Fibroblast of skin of left quadriceps (primary cell): ENCODE results near the gene ADCY7.

Source experiments
- DNase-seq, 2 experiments: peaks; one replicate each; pipeline ENCODE4 v3.0.0-alpha.2; 2013; ENCODE audit warnings: low read depth in 2 of 2

ADCY7 gene

DNA sequence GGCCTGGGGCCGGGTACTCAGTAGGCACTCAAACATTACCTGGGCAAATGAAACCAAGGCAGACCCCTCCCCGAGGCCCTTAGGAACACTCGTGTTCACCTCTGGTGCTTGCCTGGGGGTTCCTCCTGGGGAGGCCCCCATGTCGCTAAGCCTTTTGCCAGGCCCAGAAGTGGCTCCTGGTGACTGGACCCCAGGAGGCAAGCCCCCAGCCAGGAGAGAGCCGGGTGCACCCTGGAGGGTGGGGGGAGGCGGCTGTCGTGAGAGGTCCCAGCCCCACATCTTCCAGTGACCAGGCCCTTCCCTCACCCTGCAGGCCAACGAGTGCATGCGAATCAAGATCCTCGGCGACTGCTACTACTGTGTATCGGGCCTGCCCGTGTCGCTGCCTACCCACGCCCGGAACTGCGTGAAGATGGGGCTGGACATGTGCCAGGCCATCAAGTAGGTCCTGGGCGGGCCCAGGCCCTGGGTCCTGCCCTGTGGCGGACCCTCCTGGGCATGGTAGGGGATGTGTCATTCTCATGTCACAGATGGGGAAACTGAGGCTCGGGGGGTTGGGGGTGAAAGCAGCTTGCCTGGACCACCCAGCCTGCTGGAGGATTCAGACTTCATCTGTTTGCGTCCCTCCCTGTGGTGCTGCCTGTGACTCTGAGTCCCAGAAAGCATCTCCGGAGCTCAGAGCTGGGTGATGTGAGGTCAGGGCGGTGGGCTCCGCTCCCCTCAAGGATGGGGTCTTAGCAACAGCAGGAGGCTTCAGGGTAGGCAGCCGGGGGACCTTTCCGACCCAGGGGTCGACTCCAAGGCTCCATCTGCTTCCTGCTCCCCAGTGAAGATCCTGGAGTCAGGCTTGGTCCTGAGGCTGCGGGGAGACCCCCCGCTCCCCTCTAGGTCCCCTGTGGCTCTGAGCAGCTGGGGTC lies 32.5 kb downstream of the ADCY7 start:
- no peak for DNase-seq

DNA sequence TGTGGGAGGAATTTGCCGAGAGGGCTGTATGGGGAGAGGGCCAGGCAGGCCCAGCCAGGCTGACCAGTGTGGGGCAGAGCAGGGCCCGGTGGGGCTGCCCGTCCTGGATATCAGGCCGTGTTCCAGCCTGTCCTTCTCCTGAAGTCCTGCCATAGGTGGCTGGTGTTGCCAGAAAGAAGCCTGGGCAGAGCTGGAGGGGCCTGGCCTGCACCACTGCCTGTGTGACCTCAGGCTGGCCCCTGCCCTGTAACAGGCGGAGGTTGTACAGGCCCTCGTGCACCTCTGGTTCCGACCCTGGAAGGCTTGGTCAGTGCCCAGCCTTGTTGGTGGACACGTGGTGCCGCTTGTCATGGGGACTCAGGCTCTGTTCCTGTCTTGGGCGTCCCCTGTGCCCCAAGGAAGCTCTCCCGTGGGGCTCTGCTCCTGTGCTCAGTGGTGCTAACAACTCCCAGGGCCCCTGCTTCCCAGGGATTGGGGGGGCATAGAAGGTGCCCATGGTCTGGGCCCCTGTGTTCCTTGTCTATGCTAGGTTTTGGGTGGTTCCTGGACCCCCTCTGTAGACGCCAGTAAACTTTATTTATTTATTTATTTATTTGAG lies 33.3 kb downstream of the ADCY7 start:
- DNase-seq, result no peak

DNA sequence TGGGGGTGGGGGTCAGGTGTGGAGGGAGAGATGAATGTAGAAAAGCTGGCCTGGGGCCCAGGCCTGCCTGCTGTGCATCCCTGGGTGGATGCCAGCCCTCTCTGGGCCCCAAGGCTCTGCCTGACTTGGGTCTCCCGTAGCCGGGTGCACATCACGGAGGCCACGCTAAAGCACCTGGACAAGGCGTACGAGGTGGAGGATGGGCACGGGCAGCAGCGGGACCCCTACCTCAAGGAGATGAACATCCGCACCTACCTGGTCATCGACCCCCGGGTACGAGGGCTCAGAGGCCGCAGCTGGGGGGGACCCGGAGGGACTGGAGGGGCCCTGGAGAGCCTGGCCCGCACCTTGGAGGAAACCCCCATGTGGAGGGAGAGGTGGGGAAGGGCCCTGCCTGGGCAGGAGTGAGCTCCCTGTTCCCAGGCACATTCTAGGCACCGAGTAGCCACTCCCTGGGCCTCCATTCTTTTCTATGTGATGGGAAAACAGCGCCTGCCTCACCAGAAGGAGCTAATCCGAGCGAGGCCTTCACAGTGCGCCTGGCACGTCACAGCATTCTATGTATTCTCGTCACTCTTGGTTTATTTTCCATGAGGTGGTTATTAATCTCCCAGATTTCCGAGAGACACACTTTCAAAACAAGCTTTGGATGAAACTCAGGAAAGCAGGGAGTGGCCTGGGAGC lies 34.7 kb downstream of the ADCY7 start:
- DNase-seq, result no peak

DNA sequence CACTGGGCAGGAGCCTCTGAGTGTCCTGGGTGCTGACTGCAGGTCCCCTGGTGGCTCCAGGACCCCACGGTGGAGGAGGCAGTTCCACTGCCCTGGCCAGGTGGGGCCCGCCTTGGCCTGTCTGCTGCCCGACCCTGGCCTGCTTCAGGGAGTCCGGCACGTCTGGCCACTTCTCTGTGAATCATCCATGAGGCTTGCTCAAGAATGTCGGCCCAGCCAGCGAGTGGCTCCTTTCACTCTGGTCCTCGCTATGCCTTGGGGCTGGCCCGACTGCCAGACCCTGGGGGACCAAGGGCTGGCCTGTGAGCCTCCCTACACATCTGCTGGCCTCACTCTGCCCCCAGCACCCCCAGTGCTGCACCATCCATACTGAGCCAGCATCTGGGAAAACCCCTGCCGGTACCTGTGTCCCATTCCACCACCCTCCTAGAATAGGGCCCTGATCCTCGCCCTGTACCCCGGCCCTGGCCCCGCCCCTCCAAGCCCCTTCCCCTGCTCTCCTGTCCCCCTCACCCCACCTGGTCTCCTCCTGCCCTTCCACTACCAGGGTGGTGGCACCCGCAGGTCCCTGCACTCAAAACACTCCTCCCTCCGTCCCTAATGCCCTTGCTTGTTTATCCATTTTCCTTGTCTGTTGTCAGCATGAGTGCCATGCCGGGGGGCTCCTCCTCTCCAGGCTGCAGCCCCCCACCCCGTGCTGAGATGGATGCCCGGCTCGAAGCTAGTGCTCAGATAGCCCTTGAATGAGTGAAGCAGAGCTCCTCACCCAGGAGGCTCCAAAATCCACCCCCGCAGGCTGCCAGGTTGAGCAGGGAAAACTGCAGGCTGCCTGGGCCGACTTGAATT lies 35.5 kb downstream of the ADCY7 start:
- no peak for DNase-seq

DNA sequence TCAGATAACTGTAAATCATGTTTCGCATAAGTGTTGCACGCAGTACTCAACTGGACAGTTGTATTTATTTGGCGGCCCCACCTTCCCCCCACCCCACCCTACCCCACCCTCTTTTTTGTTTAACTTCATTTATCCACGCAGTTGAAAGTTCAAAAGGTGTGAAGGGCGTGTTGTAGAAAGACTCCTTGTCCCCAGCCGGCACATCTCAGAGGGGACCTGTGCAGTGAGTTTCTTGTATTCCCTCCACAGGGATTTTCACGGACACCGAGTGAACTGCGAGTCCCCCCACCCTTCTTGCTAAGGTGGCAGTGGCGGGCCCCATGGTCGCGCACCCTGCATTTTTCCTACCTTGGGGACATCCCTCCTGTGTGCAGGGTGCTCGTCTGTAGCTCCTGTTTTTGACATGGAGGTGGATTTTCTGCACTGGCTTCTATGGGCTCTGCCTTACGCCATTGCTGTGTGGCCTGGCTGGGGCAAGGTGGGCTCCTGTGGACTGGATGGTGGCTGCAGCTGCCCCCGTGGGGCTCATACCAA lies 36.2 kb downstream of the ADCY7 start:
- no peak for DNase-seq

DNA sequence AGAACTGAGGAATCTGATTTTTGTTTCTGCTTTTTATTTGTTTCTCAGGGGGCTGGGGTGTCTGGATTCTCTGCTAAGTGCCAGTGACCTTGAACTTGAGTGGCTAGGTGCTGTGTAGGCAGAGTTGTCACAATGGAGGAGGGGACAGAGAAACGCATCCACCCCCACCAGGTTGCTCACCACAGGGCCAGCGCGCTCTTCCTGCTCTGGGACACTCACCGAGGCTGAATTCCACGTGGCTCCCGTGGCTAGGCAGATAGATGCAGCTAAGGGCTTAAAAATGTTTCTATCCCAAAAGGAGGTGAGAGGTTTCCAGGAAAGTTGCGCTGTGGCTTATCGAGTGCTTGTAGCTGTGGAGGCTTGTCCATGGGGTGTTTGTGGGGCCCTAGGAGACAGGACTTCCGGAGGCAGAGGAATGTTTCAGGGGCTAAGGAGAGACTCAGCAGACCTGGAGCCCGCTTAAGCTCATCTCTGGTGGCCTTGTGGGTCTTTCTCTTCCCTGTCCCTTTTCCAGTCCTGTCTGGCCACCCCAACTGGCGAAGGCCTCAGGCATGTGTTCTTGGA lies 36.8 kb downstream of the ADCY7 start:
- DNase-seq, result no peak

DNA sequence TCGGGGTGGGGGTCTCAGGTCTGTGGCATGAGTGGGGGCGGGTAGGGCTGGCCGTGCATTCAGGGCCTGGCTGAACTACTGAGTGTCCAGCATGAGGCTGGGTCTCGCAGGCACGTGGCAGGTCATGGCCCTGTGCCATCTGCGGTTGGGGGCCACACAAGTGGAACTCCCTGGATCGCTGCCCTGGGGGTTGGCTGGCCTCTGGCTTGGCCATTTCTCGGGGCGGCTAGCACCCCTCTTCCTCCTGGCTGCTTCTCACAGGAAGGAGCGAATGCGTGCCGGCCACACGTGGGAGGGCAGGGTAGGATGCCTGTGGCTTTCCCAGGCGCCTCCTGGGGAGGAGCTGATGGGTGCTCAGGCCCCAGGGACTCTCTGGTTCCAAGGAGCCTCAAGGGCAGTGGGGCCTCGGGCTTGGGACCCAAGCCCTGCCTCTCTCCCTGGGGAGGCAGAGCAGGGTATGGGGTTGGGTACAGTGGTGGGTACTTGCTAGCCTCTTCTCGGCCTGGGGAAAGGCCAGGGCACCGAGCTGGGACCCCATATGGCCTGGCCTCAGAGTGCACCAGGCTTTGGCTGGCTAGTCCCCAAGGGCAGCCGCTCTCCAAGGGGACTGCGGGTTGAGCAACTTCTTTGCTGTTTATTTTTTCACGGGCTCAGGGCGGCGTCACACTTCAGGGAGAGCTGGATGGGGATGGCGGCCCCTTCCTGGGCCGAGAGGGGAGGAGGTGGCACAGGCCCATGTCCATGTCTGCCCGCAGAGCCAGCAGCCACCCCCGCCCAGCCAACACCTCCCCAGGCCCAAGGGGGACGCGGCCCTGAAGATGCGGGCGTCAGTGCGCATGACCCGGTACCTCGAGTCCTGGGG lies 37.5 kb downstream of the ADCY7 start:
- no peak for DNase-seq

DNA sequence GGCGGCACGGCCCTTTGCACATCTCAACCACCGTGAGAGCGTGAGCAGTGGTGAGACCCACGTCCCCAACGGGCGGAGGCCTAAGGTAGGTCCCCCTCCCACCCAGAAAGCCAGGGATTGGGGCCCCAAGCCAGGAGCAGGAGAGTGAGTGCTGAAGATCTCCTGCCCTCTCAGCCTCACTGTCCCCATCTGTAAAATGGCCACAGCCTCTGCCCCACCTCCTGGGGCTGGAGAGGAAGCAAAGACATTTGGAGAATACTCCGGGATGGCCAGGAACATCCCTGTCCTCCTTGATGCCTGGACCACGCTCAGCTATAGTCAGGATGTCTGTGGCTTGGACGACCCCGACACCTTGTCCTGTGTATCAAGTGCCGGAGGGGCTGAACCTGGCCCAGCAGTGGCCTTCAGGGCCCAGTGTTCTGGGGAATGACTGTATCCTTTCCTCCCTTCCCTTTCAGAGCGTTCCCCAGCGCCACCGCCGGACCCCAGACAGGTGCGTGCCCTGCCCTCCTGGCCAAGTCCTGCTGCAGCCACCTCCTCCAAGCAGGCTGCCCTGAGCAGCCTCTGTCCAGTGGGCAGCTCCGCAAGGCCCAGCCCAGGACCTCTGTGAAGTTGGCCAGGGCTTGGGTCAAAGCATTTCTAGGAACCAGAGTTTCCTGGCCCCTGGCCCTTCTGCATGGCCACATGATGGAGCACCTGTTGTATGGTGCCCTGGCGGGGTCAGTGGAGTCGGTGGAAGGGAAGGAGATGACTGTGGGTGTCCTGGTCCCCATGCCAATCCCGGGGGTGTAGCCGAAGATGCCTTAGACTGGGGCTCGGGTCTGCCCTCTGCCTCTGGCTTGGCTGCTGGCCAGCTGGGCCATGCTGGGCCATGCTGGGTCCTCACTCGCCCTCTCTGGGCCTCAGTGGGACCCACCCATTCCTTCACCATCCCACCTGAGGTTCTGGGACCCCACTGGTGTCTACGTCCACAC lies 38.4 kb downstream of the ADCY7 start:
- no peak for DNase-seq

DNA sequence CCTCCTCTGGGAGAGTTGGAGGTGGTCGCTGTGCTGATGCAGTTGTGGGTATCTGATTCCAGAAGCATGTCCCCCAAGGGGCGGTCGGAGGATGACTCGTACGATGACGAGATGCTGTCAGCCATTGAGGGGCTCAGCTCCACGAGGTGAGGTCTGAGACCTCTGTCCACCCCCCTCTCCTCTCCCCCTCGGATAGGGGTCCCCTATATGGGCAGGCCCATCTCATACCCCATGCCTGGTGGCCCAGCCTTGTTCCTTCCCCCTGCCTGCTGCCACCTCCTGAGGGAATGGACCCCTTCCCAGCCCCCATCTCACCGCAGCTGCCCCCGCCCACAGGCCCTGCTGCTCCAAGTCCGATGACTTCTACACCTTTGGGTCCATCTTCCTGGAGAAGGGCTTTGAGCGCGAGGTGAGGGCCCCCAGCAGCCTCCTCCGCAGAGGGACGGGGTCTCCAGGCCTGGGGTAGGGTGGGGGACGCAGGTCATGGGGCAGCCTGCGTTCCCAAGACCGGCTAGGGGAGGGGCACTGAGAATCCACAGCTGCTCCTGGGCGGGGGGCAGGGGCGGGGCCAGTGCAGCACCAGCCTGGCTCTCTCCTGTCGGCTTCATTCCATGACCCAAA lies 39.2 kb downstream of the ADCY7 start:
- no peak for DNase-seq

DNA sequence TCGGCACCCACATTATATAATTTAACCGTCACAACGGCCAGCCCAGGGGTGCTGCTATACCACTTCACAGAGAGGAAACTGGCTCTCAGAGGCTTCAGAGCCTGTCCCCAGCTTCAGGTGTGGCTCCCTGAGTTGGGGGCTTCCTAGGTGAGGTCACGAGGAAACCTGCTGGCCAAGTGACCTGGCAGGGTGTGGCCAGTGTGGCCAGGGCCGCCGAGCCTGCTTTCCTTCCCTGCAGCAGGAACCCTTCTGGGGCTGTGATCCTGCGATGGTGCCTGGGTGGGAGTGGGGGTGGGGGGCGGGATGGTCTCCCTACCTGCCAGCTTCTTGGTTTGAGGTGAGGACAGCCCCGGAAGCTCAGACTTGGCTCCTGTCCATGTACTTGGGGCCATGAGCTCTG lies 39.9 kb downstream of the ADCY7 start:
- no peak for DNase-seq

DNA sequence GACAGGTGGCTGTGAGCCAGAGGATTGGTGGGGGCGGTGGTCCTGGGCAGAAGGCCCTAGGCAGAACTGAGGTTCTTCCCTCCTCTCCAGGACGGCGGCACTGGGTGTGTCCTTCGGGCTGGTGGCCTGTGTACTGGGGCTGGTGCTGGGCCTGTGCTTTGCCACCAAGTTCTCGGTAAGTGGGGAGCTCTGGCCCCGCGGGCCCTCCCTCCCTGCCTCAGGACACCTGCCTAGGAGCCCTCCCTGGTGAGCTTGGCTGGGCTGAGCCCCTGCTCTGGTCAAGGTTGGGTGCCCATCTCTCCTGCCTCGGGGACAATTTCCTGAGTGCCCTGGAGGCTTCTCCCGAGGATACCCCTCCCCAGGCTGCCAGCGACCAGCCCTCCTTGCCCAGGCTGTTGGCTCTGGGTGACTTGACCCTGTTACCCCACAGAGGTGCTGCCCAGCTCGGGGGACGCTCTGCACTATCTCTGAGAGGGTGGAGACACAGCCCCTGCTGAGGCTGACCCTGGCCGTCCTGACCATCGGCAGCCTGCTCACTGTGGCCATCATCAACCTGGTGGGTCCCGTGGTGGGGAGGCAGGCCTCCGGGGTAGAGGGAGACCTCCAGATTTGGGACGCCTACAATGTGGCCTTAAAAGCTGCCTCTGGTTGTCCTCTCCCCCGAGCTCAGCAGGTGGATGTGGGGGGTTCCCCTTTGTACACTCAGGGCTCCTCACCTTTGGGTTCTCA lies 42.0 kb downstream of the ADCY7 start:
- no peak for DNase-seq

DNA sequence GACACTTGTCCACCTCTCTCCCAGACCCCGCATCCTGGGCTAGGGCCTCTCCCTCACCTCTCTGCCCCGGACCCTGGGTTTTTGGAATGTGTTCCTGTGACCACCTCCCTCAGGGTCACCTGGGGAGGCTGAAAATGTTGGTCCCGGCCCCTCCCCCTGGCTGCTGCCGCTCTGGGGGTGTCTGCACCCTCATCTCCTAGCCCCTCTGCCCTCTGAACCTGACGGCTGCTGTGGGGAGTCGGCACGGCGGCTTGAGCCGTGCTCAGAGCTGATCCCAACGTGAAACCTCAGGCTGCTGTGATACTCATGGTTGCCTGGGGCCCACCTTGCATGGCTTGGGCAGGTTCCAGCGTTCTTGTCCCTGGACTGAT lies 42.8 kb downstream of the ADCY7 start:
- no peak for DNase-seq

DNA sequence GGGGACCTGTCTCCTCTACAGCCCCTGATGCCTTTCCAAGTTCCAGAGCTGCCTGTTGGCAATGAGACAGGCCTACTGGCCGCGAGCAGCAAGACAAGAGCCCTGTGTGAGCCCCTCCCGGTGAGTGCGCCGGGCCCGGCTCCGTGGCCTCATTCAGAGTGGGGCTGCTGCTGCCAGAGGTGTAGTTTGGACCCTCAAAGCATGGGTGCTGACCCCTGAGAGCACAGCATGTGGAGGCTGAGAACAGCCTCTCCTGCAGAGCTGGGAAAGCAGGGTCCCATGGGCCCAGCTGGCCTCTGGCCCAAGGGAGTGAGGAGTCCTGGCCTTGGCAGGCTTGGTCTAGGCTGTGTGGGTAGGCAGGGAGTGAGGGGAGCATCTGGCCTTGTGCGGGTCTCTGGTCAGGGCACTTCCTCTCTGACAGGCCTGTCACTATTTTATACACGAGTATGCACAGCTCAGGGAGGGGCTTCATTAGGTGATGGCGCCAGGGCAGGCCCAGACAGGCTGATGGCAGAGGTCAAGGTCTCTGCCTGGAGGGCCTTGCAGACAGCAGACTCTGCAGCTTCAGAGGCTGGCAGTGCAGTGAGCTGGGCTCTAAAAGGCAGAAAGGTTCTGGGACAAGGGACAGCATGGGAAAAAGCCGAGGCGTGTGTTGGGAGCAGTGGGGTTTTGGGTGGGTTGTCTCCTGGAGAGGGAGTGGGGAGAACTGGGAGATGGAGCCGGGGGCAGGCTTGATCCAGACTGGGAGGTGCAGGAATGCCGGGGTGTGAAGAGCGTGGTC lies 43.4 kb downstream of the ADCY7 start:
- DNase-seq, result no peak

DNA sequence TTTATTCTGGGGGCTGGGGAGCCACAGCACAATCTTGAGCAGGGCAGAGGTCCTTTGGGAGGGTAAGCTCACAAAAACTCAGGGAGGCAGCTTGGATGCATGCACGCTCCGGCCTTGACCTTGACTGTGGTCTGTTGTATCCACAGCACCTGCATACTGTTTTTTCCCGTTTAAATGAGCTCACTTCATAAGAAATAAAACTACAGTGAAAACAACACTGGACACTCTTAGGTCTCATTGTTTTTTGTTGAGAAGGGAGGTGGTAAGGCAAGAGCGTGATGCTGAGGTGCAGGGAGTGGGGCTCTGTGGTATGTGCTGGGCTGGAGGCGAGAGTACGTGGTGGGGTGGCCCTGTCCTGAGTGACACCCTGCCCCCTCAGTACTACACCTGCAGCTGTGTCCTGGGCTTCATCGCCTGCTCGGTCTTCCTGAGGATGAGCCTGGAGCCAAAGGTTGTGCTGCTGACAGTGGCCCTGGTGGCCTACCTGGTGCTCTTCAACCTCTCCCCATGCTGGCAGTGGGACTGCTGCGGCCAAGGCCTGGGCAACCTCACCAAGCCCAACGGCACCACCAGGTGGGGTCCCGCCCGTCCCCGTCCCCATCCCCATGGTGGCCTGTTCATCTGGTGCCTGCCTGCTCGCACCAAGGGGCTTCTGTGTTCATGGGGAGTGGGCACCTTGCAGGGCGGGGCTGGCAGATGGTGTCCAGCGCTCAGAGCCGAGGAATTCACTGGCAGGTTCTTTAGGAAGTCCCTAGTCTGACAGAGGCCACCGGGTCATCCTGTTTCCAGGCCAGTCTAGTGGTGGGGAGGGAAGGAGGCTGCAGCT lies 44.2 kb downstream of the ADCY7 start:
- DNase-seq, result no peak

DNA sequence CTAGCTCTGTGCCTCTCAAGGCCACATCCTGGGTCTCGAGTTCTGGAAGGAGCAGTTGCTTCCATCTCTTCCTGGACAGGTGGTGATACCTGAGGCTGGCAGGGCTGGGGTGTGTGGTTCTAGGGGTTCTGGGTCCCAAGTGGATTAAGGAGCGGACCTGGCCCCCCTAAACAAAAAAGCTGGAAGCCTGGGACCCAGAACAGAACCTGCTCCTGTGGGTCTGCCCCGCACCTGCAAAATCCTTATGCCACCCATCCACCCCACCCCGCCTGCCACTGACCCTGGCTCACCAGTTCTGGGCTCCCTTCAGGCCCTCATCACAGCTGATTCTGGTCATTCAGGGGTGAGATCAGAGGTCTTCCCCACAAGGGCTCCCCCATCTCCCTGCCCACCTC lies 44.8 kb downstream of the ADCY7 start:
- DNase-seq, result no peak

DNA sequence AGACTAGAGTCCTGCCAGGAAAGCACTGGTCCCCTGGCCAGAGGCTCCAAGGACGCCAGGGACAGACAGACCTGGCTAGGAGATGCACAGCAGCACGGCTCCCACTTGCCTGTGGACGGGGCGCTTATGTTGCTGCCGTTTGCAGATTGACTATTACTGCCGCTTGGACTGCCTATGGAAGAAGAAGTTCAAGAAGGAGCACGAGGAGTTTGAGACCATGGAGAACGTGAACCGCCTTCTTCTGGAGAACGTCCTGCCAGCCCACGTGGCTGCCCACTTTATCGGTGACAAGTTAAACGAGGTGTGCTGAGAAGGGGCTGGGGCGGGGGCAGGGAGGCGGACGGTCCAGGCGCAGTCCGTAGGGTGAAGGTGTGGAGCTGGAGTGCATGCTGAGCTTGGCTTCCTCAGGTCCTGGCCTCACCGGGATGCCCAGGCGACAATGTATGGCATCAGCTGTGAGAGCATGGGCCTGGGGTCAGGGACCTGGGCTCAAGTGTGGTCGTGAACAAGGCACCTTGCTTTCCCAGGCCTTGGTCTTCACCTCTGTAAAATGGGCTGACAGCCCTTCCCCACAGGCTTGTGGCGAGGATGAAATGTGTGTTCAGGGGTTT lies 45.6 kb downstream of the ADCY7 start:
- no peak for DNase-seq
